GM21526 (cell line): ENCODE measurements around the gene KLHL18.
"Not testable (repeated sequence)": the region's sequence is repeated elsewhere in the genome, so short reads cannot be mapped to it uniquely, and the experiment has no call there.

Experiments used
- ATAC-seq: cut with Tn5 transposase; IDR thresholded peaks from one replicate; pipeline ENCODE4 v1.9.1; 2021; ENCODE audit warnings: moderate library complexity; ENCODE audit not compliant: unreplicated experiment, low FRiP score

KLHL18 gene

DNA sequence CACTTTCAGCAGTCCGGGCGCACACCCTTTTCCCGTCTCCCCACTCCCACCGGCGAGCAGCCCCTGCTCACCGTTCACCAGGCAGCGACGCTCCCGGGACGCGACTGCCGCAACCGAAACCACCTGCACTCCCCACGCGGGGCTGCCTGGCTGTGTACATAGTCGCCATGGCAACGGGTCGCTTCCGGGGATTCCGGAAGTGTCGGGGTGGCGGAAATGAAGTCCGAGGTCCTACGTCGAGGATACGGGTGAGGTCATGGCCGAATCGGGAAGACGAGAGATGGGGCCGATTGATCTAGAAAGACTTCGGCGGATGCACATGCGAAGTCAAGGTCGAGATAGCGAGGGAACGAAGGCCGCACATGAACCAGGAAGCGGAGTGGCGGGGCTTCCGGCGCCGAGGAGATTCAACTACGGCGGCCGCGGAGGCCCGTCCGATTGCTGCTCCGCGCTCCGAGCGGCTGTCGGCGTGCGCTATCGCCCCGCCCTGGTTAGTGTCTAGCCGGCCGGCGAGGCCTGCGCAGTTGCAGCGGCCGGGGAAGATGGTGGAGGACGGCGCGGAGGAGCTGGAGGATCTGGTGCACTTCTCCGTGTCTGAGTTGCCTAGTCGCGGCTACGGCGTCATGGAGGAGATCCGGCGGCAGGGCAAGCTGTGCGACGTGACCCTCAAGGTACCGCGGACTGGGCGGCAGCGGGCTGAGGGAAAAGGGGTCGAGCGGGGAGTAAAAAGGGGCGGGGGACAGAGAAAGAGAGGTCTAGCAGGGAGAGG lies at the start of gene KLHL18, which contains the start of gene KIF9:
KLHL18 (plus strand) TSS at position 521 of the 769 bp plus-strand sequence; CDS start at position 543, 22 bp downstream.
KIF9 (minus strand) TSS at position 376 of the 769 bp plus-strand sequence. CDS start 5,425 bp downstream, outside the sequence.
- peak; percentile 78 for ATAC-seq

DNA sequence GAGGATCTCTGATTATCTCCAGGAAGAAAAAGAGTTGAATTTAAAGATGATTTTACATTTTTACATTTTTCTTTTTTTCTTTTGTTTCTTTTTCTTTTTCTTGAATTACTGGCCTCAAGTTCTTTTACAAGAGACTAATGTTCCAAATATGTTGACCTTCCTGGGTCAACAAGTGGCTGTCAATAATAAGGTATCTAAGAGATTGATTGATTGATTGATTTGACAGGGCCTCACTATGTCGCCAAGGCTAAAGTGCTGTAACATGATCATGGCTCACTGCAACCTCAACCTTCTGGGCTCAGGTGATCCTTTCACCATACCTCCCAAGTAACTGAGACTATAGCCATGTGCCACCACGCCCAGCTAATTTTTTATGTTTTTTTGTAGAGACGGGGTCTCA lies 44.7 kb upstream of the KLHL18 start:
- ATAC-seq: no peak

DNA sequence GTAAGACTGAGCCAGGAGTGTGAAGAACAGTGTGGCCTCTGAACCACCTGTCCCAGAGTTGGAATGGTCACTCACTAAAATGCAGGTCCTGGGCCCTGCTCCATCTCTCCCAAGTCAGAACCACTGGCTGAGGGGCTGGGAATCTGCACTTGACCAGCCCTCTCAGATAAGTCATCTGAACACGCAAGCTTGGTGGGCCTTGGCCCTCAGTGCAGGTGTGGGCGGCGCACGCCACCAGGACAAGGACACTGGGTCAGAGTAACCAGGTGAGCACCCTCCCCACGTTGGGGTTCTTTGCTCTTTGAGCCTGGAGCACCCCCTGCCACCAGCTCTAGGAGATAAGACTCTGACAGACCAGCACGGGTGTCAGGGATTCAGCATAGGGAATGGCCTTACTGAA lies 42.8 kb upstream of the KLHL18 start:
- ATAC-seq: no peak

DNA sequence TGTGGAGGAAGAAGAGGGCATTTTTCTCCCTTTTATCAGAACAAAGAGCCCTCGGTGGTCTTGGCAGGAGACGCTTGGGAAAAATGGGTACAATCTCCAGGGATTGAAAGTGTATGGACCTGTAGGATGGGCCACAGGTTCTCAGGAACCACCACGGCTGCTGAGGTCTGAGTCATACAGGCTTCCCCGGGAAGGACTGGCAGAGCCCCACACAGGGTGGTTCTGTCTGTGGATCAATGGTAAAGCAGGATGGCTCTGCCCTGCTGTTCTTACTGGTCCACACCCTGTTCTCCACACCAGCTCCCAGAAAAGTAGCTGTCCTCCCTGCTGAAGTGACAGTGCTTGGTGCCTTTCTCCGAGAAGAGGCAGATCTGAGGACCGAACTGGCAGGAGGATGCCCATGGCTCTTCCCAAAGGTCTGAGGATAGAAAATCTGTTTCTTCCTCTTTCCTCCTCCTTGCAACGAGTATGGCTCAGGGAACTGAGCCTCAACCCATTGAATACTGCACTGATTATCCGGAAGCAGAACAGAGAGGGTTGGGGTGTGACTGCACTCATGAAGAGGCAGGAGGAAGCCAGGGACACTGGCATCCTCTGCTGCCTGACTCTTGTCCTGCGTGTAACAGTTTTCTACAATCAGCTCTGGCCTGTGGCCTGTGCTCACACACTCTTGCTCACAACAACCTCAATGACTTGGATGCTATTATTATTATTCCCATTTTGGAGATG lies 39.2 kb upstream of the KLHL18 start:
- ATAC-seq: no peak

DNA sequence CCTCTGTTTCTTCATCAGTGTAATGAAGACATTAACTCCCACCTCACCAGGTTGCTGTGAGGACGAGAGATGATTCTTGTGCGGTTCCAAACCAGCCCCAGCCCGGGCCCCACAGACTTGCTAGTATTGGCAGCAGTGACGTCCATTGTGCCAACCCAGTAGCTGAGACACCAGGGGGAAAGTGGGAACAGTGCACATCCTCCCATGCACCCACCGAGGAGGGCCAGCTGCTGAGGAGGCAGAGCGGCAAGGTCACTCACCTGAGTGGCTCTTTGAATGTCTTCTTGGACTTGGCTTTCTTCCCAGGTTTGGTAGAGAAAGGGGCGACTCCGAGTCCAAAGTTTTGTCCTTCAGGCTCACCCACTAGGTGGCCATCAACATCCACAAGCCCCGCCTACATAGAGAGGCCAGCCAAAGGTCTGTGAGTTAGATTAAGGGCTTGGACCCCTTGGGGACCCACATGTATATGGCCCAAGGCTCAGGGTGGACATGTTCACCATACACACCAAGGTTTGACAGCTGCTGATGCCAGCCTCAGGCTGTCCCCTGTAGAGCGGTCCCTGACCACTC lies 38.1 kb upstream of the KLHL18 start:
- ATAC-seq: no peak

DNA sequence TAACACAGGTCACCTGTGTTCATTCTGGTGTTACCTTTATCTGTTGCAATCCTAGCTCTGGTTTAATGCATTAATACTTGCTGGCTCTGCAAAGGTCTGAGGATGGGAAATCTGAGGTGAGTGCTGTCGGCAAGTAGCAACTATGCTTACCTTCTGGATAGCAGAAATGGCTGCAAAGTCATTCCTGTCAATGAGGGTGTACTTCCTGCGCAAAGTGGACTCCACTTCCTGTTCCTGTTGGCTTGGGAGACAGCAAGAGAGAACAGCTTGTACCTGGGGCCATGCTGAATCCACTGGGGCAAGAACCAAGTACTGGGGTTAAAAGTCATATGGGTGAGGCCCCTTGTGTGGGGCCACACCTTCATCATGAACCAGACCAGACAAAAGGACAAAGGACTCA lies 37.5 kb upstream of the KLHL18 start:
- no peak for ATAC-seq

DNA sequence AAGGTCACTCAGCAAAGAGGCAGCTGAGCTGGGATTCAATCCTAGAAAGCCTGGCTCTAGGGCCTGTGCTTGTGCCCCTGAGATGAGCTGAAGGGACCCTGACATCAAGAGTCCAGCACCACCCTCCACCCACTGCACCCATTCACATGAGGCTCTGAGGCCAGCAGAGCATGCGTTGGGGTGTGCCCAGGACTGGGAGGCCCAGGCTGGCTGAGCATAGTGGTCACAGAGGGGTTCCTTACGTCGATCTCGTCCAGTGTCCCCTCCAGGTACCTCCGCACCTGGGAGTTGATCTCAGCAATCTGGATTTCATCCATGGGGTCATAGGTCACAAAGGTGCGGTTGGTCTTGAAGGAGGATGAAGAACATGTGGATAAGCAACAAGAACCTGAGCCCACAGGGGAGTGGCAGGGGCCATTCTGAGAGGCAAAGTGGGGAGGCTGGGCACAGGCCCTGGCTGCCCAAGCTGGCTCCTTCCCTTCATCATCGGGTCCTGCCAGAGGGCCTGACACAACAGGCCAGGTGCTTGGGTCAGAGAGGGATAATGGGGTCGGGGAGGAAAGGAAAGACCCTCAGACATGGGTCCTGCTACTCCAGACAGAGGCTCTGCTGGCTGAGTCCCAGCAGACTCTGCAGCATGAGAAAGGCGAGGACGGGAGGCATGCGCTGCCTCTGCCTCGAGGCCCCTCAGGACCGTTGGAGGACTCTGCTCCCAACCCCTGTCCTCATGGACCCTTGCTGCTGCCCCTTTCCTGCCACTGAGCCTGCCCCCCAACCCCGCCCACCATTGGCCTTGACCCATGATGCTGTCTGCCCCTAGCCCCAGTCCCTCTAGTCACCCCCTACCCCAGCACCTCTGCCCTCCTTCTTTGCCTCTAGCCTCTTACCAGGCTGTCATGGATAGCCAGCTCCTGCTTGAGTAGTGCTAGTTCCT lies 35.3 kb upstream of the KLHL18 start:
- no peak for ATAC-seq

DNA sequence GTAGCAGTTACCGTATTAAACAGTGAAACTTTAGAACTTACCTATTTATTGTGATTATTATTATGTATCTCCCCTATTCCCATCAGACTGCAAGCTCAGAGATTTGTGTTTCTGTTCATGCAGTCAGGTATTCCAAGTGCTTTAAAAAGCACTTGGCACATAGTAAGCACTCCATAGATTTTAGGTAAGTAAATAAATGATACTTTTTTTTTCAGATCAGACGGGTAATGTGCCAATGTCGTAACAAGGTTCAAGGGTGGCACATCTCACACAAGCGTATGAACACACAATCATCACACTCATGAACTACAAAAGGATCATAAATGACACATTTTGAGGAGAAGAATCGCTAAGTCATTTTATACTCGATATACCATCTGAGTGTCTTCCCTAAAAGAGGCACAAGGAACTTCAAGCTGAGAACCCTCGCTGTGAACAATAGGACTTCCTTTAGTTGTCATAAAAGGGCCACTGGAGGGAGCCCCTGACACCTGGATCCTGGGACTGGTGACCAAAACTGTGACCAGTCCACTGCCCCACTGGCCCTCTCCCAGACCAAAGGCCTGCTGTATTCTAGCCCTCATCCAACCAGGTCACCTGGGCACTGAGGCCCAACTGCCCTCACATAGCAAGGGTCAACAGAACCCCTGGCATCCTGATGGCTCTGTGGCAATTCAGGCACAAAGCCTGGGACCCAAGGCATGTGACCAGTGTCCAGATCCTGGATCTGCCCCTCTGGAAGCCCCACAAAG lies 32.3 kb upstream of the KLHL18 start:
- no peak for ATAC-seq

DNA sequence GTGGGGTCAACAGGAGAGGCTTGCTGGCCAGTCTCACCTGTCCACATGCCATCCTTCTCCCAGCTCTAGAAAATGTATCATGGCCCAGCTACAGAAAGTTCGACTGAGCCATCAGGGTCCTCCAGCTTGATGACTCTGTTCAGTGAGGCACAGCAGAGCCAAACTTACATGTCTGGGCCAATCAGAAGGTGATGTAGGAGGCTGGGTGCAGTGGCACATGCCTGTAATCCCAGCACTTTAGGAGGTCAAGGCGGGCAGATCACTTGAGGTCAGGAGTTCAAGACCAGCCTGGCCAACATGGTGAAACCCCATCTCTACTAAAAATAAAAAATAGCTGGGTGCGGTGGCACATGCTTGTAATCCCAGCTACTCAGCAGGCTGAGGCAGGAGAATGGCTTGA lies 31.7 kb upstream of the KLHL18 start:
- not testable (repeated sequence) for ATAC-seq

DNA sequence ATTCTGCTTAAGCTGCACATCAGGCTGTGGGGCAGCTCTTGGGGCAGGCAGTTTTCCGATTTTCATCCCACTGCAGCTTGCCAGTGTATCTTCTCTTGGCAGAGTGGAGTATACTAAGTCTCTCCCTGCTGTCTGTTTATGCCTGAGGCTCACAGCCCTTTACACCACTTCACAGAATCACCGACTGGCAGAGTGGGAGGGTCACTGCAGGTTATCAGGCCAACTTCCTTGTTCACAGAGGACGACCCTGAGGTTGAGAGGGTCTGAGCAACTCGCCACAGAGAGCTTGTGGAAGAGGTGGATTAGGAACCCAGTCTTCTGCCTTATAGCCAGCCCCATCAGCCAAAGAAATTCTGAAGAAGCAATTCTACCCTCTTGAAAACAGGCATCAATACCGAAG lies 31.1 kb upstream of the KLHL18 start:
- ATAC-seq: no peak

DNA sequence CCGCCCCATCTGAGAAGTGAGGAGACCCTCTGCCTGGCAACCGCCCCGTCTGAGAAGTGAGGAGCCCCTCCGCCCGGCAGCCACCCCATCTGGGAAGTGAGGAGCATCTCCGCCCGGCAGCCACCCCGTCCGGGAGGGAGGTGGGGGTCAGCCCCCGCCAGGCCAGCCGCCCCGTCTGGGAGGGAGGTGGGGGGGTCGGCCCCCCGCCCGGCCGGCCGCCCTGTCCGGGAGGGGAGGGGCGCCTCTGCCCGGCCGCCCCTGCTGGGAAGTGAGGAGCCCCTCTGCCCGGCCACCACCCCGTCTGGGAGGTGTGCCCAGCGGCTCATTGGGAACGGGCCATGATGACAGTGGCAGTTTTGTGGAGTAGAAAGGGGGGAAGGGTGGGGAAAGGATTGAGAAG lies 26.4 kb upstream of the KLHL18 start:
- not testable (repeated sequence) for ATAC-seq

DNA sequence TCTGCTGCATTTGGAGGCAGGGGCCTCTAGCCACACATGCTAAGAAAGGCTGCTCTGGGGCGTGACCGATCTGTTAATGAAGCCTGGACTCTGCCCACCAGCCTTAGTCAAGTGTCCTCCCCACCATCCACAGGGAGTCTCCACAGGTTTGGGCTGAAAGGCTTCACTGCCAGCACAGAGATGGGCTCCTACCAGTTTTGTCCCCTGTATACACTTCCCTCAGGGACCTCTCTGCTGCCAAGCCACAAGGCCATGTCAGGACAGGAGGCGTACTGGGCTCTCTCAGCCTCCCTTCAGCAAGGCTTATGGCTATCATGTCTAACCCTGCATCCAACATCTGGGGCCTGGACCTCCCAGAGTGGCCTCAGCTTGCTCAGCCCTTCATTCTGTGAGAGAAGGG lies 23.6 kb upstream of the KLHL18 start:
- no peak for ATAC-seq

DNA sequence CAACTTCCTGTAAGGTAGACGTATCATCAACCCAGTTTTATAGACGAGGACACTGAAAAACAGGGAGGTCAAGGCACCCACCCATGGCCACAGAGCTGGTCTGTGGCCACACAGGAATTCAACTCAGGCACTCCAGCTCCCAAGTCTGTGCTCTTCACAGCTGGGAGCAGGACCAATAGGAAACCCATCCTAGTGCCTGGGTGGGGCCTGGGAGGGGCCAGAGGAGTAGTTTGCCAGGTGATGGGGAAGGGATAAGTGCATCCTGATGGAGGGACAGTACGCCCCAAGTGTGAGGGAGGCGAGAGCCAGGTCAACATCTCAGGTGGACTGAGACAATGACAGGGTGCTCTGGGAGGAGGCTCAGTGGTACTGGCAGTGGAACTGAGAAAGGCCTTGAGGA lies 22.1 kb upstream of the KLHL18 start:
- ATAC-seq: no peak

DNA sequence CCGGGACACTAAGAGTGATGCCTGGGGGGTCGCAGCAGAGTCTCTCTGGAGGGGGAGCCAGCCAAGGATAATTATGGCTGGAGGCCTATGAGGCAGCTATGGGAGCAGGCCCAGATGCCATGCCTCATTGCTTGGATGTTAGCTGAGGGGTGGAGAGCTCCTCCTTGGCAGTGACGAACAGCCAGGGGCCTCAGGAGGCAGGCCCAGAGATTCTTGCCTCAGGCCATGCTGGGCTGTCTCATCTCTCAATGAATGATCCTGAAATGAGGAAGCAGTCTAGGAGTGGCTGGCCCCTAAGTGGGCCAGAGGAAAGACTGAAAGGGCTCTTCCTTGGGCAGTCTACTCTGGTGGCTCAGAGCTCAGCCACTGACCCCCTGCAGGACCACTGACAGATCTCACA lies 21.4 kb upstream of the KLHL18 start:
- no peak for ATAC-seq

DNA sequence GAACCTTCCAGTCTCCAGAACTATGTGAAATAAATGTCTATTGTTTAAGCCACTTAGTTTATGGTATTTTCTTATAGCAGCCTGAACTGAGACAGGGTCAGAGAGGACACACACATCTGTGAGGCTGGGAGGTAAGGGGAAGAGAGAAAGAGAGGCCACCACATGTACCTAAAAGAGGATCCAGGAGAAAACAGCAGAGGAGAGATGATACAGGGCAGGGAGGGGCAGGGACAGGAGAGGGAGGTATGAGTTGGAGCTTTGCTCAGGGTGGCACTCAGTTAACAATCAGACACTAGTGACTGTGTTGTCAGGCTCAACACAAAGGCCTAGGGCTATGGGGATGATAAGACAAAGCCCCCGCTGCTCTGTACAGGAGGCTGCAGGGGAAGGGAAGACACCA lies 17.7 kb upstream of the KLHL18 start:
- no peak for ATAC-seq

DNA sequence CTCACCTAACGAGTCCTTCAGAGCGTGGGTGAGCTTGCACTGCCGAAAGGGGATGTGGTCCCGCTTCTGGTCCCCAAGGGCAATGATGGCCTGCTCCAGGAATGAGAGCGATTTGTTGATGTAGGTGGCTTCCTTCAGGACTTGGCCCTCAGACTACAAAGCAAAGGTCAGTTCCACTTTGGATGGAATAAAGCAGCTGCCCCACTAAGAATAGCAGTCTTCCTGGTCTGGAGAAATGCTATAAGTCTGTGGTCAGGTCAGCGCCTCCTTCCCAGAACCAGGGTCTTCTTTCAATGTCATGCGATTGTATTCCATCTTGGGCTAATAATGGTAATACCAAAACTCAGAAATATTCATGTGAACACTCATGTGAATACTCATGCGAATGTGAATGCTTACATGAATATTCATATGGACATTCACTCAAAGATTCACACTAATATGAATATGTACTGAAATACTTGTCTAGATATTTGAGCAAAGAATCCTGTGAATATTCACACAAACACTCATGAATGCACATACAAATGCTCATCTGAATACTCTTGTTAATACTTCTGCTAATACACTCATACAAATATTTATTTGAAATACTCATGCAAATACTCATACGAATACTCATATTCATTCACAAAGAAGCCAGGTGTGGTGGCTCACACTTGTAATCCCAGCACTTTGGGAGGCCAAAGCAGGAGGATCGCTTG lies 16.9 kb upstream of the KLHL18 start:
- no peak for ATAC-seq

DNA sequence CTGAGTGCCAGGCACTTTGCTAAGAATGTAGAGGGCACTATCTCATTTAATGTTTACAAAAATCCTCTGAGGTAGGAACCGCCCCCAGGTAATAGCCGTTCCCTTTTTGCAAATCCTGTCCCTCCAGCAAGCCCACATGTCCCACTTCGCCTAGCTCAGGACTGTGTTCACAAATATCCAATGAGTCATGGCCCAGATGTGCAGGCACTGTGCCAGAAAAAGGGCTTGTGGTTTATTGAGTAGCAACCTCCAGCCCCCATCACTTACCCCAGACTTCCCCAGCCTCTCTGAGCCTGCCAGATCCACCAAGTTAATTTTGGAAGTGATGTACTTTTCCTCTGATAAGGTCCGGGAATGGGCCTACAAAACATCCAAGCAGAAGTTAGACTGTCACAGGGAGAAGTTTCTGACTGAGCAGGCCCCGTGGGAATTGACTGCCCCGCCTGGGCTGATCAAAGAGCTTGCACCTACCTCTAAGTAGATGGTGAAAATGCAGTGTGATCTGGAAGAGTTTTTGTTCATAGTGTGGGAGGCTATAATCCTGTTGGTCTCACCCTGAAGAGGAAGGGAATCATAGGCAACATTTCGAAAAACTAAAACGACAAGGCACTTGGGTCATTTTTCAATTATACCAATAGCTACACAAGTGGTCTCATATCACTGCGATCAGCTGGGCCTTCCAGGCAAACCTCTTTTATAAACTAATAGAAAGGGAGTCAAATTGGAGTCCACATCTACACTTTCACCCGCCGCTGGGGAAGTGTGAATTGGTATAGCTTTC lies 15.8 kb upstream of the KLHL18 start:
- ATAC-seq: no peak

DNA sequence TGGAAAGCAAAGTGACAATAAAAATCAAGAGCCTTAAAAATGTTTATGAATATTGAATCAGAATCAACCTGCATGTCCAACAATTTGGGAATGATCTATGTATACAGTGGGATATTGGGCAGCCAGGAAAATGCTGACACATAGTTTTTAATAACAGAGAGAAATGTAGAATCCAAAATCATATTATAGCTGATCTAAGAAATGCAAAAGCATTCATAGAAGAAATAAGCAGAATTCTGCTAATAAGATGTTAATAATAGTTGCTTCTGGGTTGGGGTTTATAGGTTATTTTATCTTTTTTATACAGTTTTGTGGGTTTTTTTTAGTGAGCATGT lies 15.3 kb upstream of the KLHL18 start:
- no peak for ATAC-seq

DNA sequence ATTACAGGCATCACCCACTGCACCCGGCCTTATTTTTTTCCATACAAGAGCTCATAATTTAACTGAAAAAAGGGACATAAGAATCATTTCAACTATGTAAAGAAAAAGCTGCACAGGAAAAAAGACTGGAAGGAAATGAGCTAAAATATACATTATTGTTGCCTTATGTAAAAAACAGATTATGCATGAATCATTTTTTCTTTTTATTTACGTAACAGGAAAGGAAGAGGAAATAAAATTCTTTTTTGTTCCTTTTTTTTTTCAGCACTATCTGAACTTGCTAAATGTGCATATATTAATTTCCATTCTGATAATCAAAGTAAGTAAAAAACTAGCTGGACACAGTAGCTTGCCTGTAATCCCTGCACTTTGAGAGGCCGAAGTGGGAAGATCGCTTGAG lies 12.2 kb upstream of the KLHL18 start:
- ATAC-seq: no peak
